ENCODE data around the gene PPM1H.

The PPM1H gene

GRCh38 chr12:62931477-62931876 is 3.5 kb downstream of the PPM1H start:
- Histone ChIP-seq H3K27ac (no peak overlapping the region), H3K36me3 (no peaks in the 10 kb centered on the region), H4K20me1 (no peaks in the 10 kb centered on the region), H3K9me3 (replicated peaks in 1 of 11) (no peaks in the 10 kb centered on the region), H3K9ac (no peak overlapping the region), H3K4me1 (peaks cover 18 to 52% (median 39%) of the 10 kb centered on the region in 10 experiments), H3K4me2 (peak overlapping the region in 10 of 11 experiments; percentile 10 to 97 (median 73); a peak in 18 of 22 replicates), H3K4me3 (no peak overlapping the region), H3K27me3 (peaks cover 0 to 18% (median 9%) of the 10 kb centered on the region in 11 experiments; a peak in 13 of 22 replicates)
- no peak for TF ChIP-seq Cebpa-rat (IDR thresholded peaks at IDR 0.05)

GRCh38 chr12:62930546-62931425 is 4.2 kb downstream of the PPM1H start:
- H3K9ac ChIP-seq: no peak overlapping the region
- H3K27me3 ChIP-seq: peaks cover 0 to 16% (median 9%) of the 10 kb centered on the region in 11 experiments; a peak in 13 of 22 replicates
- H3K27ac ChIP-seq: no peak overlapping the region
- H3K36me3 ChIP-seq: no peaks in the 10 kb centered on the region
- TF ChIP-seq Cebpa-rat (IDR thresholded peaks at IDR 0.05): no peak
- H3K9me3 ChIP-seq (replicated peaks in 1 of 11): no peaks in the 10 kb centered on the region
- peak overlapping the region in 10 of 11 experiments; percentile 6 to 97 (median 52); a peak in 18 of 22 replicates for H3K4me2 ChIP-seq
- H4K20me1 ChIP-seq: no peaks in the 10 kb centered on the region
- no peak overlapping the region for H3K4me3 ChIP-seq
- peaks cover 18 to 52% (median 39%) of the 10 kb centered on the region in 10 experiments for H3K4me1 ChIP-seq

DNA sequence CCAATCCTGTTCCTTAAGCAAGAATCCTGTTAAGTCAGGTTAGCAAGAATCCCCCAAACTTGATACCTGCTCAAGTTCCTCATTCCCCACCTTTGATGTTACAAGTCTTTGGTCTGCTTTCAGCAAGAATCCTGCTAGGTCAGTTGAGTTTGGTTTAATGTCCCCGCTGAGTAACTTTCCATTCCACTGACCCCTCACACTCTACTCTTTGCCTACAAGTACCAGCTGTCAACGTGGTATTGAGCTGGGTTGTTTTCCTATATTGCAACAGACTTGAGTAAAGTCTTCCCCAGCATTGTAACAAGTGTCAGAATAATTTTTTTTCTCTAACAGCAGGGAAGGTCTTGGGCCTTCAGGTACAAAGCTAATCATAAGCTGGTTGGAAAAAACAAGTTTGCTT is 6.3 kb downstream of the PPM1H start:
- Histone ChIP-seq H3K27ac (no peak overlapping the region), H3K4me3 (no peak overlapping the region), H3K9me3 (replicated peaks in 1 of 11) (no peaks in the 10 kb centered on the region), H3K36me3 (no peaks in the 10 kb centered on the region), H3K27me3 (peaks cover 0 to 8% (median 5%) of the 10 kb centered on the region in 11 experiments; a peak in 12 of 22 replicates), H3K9ac (no peak overlapping the region), H3K4me1 (peaks cover 13 to 41% (median 35%) of the 10 kb centered on the region in 10 experiments), H4K20me1 (no peaks in the 10 kb centered on the region), H3K4me2 (no peak overlapping the region)
- no peak for TF ChIP-seq Cebpa-rat (IDR thresholded peaks at IDR 0.05)

- Histone ChIP-seq H3K36me3 (no peaks in the 10 kb centered on the region), H3K4me3 (no peak overlapping the region), H4K20me1 (no peaks in the 10 kb centered on the region), H3K9ac (no peak overlapping the region), H3K4me1 (peaks cover 0 to 15% (median 6%) of the 10 kb centered on the region in 10 experiments; a peak in 16 of 20 replicates), H3K27me3 (no peaks in the 10 kb centered on the region), H3K9me3 (replicated peaks in 1 of 11) (no peaks in the 10 kb centered on the region), H3K4me2 (no peak overlapping the region), H3K27ac (no peak overlapping the region)
- TF ChIP-seq Cebpa-rat (IDR thresholded peaks at IDR 0.05): no peak
Measured at GRCh38 chr12:62925680-62926079, 9.3 kb downstream of the PPM1H start.

GRCh38 chr12:62924084-62924483 is 10.9 kb downstream of the PPM1H start:
- H3K4me3 ChIP-seq: no peak overlapping the region
- no peak overlapping the region for H3K4me2 ChIP-seq
- H3K9ac ChIP-seq: no peak overlapping the region
- H3K9me3 ChIP-seq (replicated peaks in 1 of 11): no peaks in the 10 kb centered on the region
- H3K36me3 ChIP-seq: no peaks in the 10 kb centered on the region
- TF ChIP-seq Cebpa-rat (IDR thresholded peaks at IDR 0.05): no peak
- H3K27ac ChIP-seq: no peak overlapping the region
- H3K4me1 ChIP-seq: peaks cover 0 to 8% (median 0%) of the 10 kb centered on the region in 10 experiments; a peak in 3 of 20 replicates
- H4K20me1 ChIP-seq: no peaks in the 10 kb centered on the region
- no peaks in the 10 kb centered on the region for H3K27me3 ChIP-seq

DNA sequence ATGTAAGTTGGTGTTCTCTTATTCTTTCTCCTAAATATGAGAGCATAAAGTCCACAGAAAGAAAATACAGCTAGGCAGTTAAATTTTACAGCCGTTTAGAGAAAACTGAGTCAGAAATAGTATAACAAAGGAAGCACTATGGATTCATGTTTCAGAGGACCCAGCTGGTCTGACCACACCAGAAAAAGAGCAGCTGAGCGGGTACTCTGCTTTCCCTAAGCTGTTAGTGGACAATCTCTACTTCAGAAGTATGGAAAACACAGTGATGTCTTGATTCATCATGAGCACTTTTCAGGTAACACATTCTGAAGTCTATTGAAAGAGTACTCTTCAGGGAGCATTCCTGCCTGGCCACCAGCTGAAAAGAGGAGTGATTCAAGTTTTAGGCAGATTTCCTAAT is 12.4 kb downstream of the PPM1H start:
- no peak for TF ChIP-seq Cebpa-rat (IDR thresholded peaks at IDR 0.05)
- H3K27me3 ChIP-seq: no peaks in the 10 kb centered on the region
- H3K36me3 ChIP-seq: no peaks in the 10 kb centered on the region
- no peak overlapping the region for H3K9ac ChIP-seq
- H3K4me2 ChIP-seq: peak overlapping the region in 2 of 11 experiments; percentile 3 to 15; a peak in 1 of 22 replicates
- H3K27ac ChIP-seq: no peak overlapping the region
- H3K9me3 ChIP-seq (replicated peaks in 1 of 11): no peaks in the 10 kb centered on the region
- no peaks in the 10 kb centered on the region for H4K20me1 ChIP-seq
- peaks cover 0 to 8% (median 0%) of the 10 kb centered on the region in 10 experiments; a peak in 4 of 20 replicates for H3K4me1 ChIP-seq
- H3K4me3 ChIP-seq: no peak overlapping the region

DNA sequence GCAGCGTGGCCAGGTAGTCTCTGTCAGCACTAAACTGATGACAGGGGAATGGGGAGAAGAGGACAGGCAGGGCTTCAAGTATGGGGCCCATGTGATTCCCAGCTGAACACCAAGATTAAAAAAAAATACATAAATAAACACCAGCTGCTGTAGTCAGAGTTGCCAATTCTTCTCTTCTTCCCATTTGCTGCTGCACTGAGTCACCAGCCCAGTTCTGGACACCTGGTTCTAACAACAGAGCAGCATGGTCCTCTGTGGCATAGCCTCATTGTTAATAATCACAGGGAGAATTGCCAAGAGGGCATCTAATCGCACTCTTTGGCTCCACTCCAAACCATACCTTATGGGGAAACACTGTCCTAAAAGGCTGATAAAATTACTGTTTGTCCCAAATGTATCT is 15.1 kb downstream of the PPM1H start:
- Histone ChIP-seq H3K4me2 (no peak overlapping the region), H3K36me3 (no peaks in the 10 kb centered on the region), H3K27ac (no peak overlapping the region), H3K27me3 (no peaks in the 10 kb centered on the region), H3K9ac (no peak overlapping the region), H3K4me1 (peaks cover 0 to 7% (median 0%) of the 10 kb centered on the region in 10 experiments; a peak in 3 of 20 replicates), H4K20me1 (no peaks in the 10 kb centered on the region), H3K4me3 (no peak overlapping the region), H3K9me3 (replicated peaks in 1 of 11) (no peaks in the 10 kb centered on the region; a peak in 1 of 22 replicates)
- no peak for TF ChIP-seq Cebpa-rat (IDR thresholded peaks at IDR 0.05)

DNA sequence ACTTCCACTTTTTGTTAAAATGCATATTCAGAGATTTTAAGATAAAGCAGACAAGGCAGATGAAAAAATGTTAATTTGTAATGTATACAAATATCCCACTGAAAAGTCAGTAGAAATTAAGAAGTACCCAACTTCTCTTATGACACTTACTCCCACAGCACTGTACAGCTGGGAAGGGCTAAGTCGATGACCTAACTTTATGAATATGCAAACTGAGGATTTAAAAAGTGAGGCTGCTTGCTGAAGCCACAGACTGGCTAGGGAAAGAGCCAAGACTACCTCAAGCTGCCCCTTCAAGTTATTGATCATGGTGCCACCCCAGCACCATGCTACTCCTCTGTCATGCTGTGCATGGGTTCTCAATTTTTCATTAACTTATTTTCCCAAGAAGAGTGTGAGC is 17.0 kb downstream of the PPM1H start:
- H3K36me3 ChIP-seq: no peaks in the 10 kb centered on the region
- peaks cover 0 to 13% (median 6%) of the 10 kb centered on the region in 10 experiments; a peak in 12 of 20 replicates for H3K4me1 ChIP-seq
- peak overlapping the region in 1 of 11 experiments; percentile 35; a peak in 1 of 22 replicates for H3K4me2 ChIP-seq
- H3K9me3 ChIP-seq (replicated peaks in 1 of 11): no peaks in the 10 kb centered on the region; a peak in 2 of 22 replicates
- H4K20me1 ChIP-seq: no peaks in the 10 kb centered on the region
- no peak overlapping the region for H3K27ac ChIP-seq
- no peak overlapping the region for H3K9ac ChIP-seq
- no peaks in the 10 kb centered on the region for H3K27me3 ChIP-seq
- no peak for TF ChIP-seq Cebpa-rat (IDR thresholded peaks at IDR 0.05)
- no peak overlapping the region for H3K4me3 ChIP-seq

DNA sequence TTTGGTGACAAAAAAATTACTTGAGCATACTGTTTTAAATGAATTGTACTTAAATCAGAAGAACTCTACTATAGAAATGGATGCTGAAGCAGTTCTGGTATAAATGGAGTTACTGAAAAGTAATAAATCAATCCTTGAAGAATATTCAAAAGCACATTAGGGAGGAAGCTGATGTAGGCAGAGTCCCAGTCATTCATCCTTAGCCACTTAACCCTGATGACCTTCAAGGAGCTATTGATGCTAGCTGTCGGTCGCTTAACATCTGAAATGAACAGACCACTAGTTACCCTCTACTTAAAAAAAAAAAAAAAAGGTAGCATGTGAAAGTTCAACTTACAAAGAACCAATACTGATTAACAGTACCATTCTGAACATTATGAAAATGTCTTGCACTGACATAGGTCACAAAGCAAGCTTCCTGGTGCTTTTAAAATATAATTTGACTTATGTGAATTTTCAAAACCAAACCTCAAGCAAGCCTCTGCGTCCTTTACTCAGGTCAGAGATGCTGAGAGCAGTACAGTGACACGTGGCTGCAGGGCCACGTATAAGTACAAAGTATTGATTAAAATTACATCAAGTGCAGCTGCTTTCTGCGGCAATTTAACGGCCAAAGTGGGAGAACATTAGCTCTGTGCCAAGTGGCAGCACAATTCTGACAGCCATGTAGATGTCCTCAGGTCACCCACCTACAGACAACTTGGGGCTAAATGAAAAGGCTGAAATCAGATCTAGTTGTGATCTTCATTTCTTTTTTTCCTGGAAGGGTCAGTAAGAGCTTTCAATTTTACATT is 18.1 kb downstream of the PPM1H start:
- H3K27ac ChIP-seq: no peak overlapping the region
- no peak overlapping the region for H3K4me3 ChIP-seq
- no peaks in the 10 kb centered on the region for H3K36me3 ChIP-seq
- no peak for TF ChIP-seq Cebpa-rat (IDR thresholded peaks at IDR 0.05)
- no peak overlapping the region for H3K9ac ChIP-seq
- H3K4me2 ChIP-seq: no peak overlapping the region
- H4K20me1 ChIP-seq: no peaks in the 10 kb centered on the region
- no peaks in the 10 kb centered on the region; a peak in 2 of 22 replicates for H3K9me3 ChIP-seq (replicated peaks in 1 of 11)
- H3K4me1 ChIP-seq: peaks cover 0 to 13% (median 0%) of the 10 kb centered on the region in 10 experiments; a peak in 11 of 20 replicates
- no peaks in the 10 kb centered on the region for H3K27me3 ChIP-seq

Data from BLaER1 treated with 17β-estradiol and CSF1 and Interleukin-3, amounts not matched to agents 10 nM and 100 nM (cell line).